K562 (cell line): ENCODE results near the gene CTAG2. TPM values are rescaled to one million over a fixed set of nuclear protein-coding genes. Genes with fewer than 3 reads are reported as not detected.

Experiments
- ATAC-seq: fragments of 200-7000 bp; cut with Tn5 transposase; 3 replicates; pipeline ENCODE4 v1.9.1; 2020; ENCODE audit warnings: moderate library complexity
- BruUV-seq: library from RNA; stranded (reverse); fragments of 400-500 nt; replicated peaks from 2 replicates; lab custom pipeline; 2021; lab: Mats Ljungman, UMichigan
- CTCF ChIA-PET: fragments of 300-600 bp; formaldehyde crosslinking; extraction: SDS; loops from one replicate; lab custom pipeline; 2021; ENCODE audit warnings: low intra/inter-chr PET ratio; lab: Yijun Ruan, JAX
- POLR2A ChIA-PET: fragments of 300-600, 350-650 bp; sonication (Branson Sonifier 250); formaldehyde crosslinking; extraction: SDS; loops from one replicate; lab custom pipeline; 2021; ENCODE audit warnings: antibody characterized with exemption, inconsistent platforms; lab: Yijun Ruan, JAX
- DNase-seq, 4 experiments: peaks; one replicate each; pipeline versions ENCODE4 v3.0.0 to v3.0.0-alpha.2; 2011 to 2018; ENCODE audit warnings: low spot score in 3 of 4, mixed read lengths in 3 of 4; ENCODE audit errors: extremely low read depth in 1 of 4
- FAIRE-seq: peaks from 2 replicates; lab custom pipeline; 2011; peaks lifted over from hg19 to GRCh38; lab: Jason Lieb, UNC
- H2AFZ ChIP-seq: 2 replicates; pipeline ENCODE4 v1.6.0; 2011; ENCODE audit warnings: low read depth, low read length, control low read depth, inconsistent platforms
- H3K27ac ChIP-seq: fragments of 200-600 bp; 3 replicates; pipeline ENCODE4 v1.8.0; 2011; ENCODE audit warnings: low read depth, mild to moderate bottlenecking, control low read depth, inconsistent platforms, low read length, moderate library complexity, mixed read lengths; ENCODE audit errors: extremely low read depth
- H3K27me3 ChIP-seq, 2 experiments: fragments of 300-600 bp in 1 of 2; 2 replicates in 1 of 2; 3 replicates in 1 of 2; pipeline versions ENCODE4 v1.6.0 to v1.8.0; 2011; ENCODE audit warnings: inconsistent platforms in 2 of 2, low read length in 2 of 2, mild to moderate bottlenecking in 1 of 2, mixed read lengths in 1 of 2, moderate library complexity in 1 of 2; ENCODE audit not compliant: control insufficient read depth in 2 of 2, insufficient read depth in 2 of 2
- H3K36me3 ChIP-seq: fragments of 300-600 bp; 3 replicates; pipeline ENCODE4 v1.8.0; 2011; ENCODE audit warnings: mild to moderate bottlenecking, low read length, inconsistent platforms; ENCODE audit not compliant: control insufficient read depth, insufficient read depth
- H3K4me1 ChIP-seq, 2 experiments: fragments of 200-600 bp in 1 of 2; replicated peaks in 1 of 2; 2 replicates in 1 of 2; 3 replicates in 1 of 2; pipeline versions ENCODE4 v1.5.1 to v1.8.0; 2011; ENCODE audit warnings: inconsistent platforms in 2 of 2, low read length in 2 of 2, mild to moderate bottlenecking in 1 of 2, mixed read lengths in 1 of 2, moderate library complexity in 1 of 2; ENCODE audit not compliant: control insufficient read depth in 2 of 2, insufficient read depth in 2 of 2
- H3K4me2 ChIP-seq: 2 replicates; pipeline ENCODE4 v1.6.1; 2011; ENCODE audit warnings: low read length, control low read depth, inconsistent platforms, mixed read lengths; ENCODE audit not compliant: insufficient read depth
- H3K4me3 ChIP-seq: fragments of 200-600 bp; sonication (generic), shearing (Covaris generic); 2 replicates; pipeline ENCODE4 v1.5.1; 2016; ENCODE audit warnings: control low read depth, inconsistent platforms
- H3K79me2 ChIP-seq: fragments of 200-600 bp; 3 replicates; pipeline ENCODE4 v1.8.0; 2011; ENCODE audit warnings: low read length, inconsistent platforms; ENCODE audit not compliant: control insufficient read depth, insufficient read depth
- H3K9ac ChIP-seq, 2 experiments: 2 replicates each; pipeline versions ENCODE4 v1.6.0 to v1.6.1; 2011; ENCODE audit warnings: low read depth in 2 of 2, low read length in 2 of 2, control low read depth in 1 of 2, inconsistent platforms in 1 of 2, mild to moderate bottlenecking in 1 of 2, mixed read lengths in 1 of 2; ENCODE audit not compliant: insufficient read depth in 1 of 2
- H3K9me1 ChIP-seq: one replicate; pipeline ENCODE4 v1.6.0; 2011; ENCODE audit warnings: inconsistent platforms, mild to moderate bottlenecking, low read length, moderate library complexity; ENCODE audit not compliant: control insufficient read depth, insufficient read depth
- H3K9me3 ChIP-seq: replicated peaks from 2 replicates; pipeline ENCODE4 v1.5.1; 2011; ENCODE audit warnings: low read depth, low read length, inconsistent platforms; ENCODE audit not compliant: control insufficient read depth, insufficient read depth
- H4K20me1 ChIP-seq: replicated peaks from 2 replicates; pipeline ENCODE4 v1.6.1; 2011; ENCODE audit warnings: low read length, inconsistent platforms, mixed read lengths; ENCODE audit not compliant: control insufficient read depth, insufficient read depth
- CBX3 ChIP-seq, 2 experiments: IDR thresholded peaks; 1 replicate in 1 of 2; 2 replicates in 1 of 2; pipeline ENCODE4 v1.6.1; 2012; ENCODE audit warnings: inconsistent platforms in 2 of 2, low read length in 2 of 2, borderline replicate concordance in 1 of 2, control low read depth in 1 of 2
- ILF3 ChIP-seq: fragments of 450-650 bp; IDR thresholded peaks from 2 replicates; pipeline ENCODE4 v1.6.1; 2018; ENCODE audit warnings: antibody characterized with exemption, mild to moderate bottlenecking, moderate library complexity, borderline replicate concordance
- LARP7 ChIP-seq: fragments of 450-650 bp; IDR thresholded peaks from 2 replicates; pipeline ENCODE4 v1.6.1; 2016
- NUFIP1 ChIP-seq: fragments of 450-650 bp; IDR thresholded peaks from 2 replicates; pipeline ENCODE4 v1.6.1; 2018; ENCODE audit not compliant: partially characterized antibody
- ZNF274 ChIP-seq: IDR thresholded peaks from 2 replicates; pipeline ENCODE4 v1.6.1; 2011; ENCODE audit warnings: low read depth, mild to moderate bottlenecking, low read length, moderate library complexity, borderline replicate concordance
- ZNF695 ChIP-seq: fragments of 450-650 bp; formaldehyde crosslinking; IDR thresholded peaks from 2 replicates; pipeline ENCODE4 v1.4.0; 2020; ENCODE audit warnings: mild to moderate bottlenecking, moderate library complexity
- WGBS: fragments of 100-300 bp; shearing (Covaris generic); methylation state at CpG from one replicate; pipeline ENCODE4 v1.1.6; 2016; ENCODE audit warnings: low coverage, mixed read lengths; ENCODE audit not compliant: insufficient coverage; ENCODE audit errors: missing lambda C conversion rate; 5-methylcytosine and 5-hydroxymethylcytosine counted together
- in situ Hi-C: fragments of 300-500 bp; cut with MboI; formaldehyde crosslinking; loops from 4 replicates; pipeline ENCODE4 v1.15.0; 2018; ENCODE audit warnings: inconsistent platforms, mixed read lengths
- intact Hi-C: fragments of 100-400 bp; cut with micrococcal nuclease; formaldehyde crosslinking; loops from 2 replicates; pipeline ENCODE4 v1.14.2; 2022
- polyA plus RNA-seq, 8 experiments: library from polyadenylated mRNA; depleted of rRNA in 4 of 8; stranded (reverse) in 5 of 8; unstranded in 3 of 8; fragments of >200 nt; fragmentation: Nextera tagmentation in 2 of 8; fragmentation: Illumina TruSeq in 1 of 8; extraction: Ambion mirVana in 2 of 8; extraction: Trizol in 1 of 8; gene quantifications; 2 replicates each; pipeline versions ENCODE4 v1.2.1 to v1.2.3, GENCODE V29; 2011 to 2014; ENCODE audit warnings: inconsistent platforms in 1 of 8, missing spikeins in 1 of 8
- total RNA-seq, 7 experiments: library from RNA; depleted of rRNA in 6 of 7; stranded (reverse); fragments of >200 nt in 6 of 7; fragmentation: Illumina TruSeq in 2 of 7; extraction: Trizol in 2 of 7; gene quantifications; 2 replicates each; pipeline versions ENCODE4 v1.2.1 to v1.2.3, GENCODE V29; 2011 to 2021; ENCODE audit warnings: low replicate concordance in 1 of 7
- TF ChIP-seq, protein P1 (sequence below), 2 experiments: IDR thresholded peaks in 1 of 2; conservative IDR thresholded peaks in 1 of 2; 2 replicates each; pipeline ENCODE4 v1.6.1; 2016; ENCODE audit warnings: low read depth in 2 of 2, mild to moderate bottlenecking in 1 of 2, missing compliant biosample characterization in 1 of 2, missing genetic modification characterization in 1 of 2, moderate library complexity in 1 of 2
- TF ChIP-seq, protein P2 (sequence below), 2 experiments: IDR thresholded peaks; 2 replicates each; pipeline ENCODE4 v1.6.1; 2012; ENCODE audit warnings: improper control_type of control experiment in 2 of 2, low read depth in 2 of 2, low read length in 2 of 2, borderline replicate concordance in 1 of 2

CTAG2 gene
- total and polyA plus RNA-seq, 9 of the 15 experiments (the other 6 are each of a cell fraction or from before 2014, with no cell fraction given): 1.7 to 63.0 (median 18.8) TPM

DNA sequence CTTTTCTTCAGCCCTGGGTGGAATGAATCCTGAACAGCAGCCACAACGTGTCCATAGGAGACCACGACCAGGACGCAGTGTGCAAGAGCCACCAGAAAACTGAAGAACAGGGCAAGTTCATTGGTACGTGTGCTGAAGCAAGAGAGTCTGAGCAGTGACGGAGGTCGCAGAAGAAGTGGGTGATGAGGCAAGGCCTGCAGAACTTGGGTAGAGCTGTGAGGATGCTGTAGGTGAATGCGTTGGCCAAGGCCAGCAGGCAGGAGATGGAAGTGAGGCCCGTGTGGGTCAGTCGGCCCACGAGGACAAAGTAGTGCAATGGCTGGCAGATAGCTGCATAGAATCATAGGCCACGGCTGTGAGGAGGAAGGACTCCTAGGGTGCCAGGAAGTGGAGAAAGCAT is 5.6 kb upstream of the CTAG2 start:
- H3K9me3 ChIP-seq: no peaks in the 10 kb centered on the region
- no peak overlapping the region for H3K4me3 ChIP-seq
- H3K9ac ChIP-seq: no peak overlapping the region
- no peak overlapping the region for H3K27ac ChIP-seq
- no TSS peak for BruUV-seq
- no peak for TF ChIP-seq NUFIP1
- TF ChIP-seq, protein P1, sequence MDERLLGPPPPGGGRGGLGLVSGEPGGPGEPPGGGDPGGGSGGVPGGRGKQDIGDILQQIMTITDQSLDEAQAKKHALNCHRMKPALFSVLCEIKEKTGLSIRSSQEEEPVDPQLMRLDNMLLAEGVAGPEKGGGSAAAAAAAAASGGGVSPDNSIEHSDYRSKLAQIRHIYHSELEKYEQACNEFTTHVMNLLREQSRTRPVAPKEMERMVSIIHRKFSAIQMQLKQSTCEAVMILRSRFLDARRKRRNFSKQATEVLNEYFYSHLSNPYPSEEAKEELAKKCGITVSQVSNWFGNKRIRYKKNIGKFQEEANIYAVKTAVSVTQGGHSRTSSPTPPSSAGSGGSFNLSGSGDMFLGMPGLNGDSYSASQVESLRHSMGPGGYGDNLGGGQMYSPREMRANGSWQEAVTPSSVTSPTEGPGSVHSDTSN (CRISPR knock-in tag; IDR thresholded peaks at IDR 0.05; ENCODE audit: low read depth): no peak
- TF ChIP-seq, protein P1 (tag; conservative IDR thresholded peaks at IDR 0.05; ENCODE audit: low read depth): no peak
- TF ChIP-seq LARP7: no peak
- TF ChIP-seq, protein P2, sequence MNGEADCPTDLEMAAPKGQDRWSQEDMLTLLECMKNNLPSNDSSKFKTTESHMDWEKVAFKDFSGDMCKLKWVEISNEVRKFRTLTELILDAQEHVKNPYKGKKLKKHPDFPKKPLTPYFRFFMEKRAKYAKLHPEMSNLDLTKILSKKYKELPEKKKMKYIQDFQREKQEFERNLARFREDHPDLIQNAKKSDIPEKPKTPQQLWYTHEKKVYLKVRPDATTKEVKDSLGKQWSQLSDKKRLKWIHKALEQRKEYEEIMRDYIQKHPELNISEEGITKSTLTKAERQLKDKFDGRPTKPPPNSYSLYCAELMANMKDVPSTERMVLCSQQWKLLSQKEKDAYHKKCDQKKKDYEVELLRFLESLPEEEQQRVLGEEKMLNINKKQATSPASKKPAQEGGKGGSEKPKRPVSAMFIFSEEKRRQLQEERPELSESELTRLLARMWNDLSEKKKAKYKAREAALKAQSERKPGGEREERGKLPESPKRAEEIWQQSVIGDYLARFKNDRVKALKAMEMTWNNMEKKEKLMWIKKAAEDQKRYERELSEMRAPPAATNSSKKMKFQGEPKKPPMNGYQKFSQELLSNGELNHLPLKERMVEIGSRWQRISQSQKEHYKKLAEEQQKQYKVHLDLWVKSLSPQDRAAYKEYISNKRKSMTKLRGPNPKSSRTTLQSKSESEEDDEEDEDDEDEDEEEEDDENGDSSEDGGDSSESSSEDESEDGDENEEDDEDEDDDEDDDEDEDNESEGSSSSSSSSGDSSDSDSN (IDR thresholded peaks at IDR 0.05; ENCODE audit: borderline replicate concordance in 1 of 2, low read depth in 2 of 2, low read length in 2 of 2): no peak
- TF ChIP-seq ILF3: no peak
- no peak for TF ChIP-seq CBX3 (IDR thresholded peaks at IDR 0.05; ENCODE audit: borderline replicate concordance in 1 of 2, low read length in 2 of 2)
- TF ChIP-seq ZNF274: no peak
- no peak for TF ChIP-seq ZNF695 (CRISPR knock-in tag)
- intact Hi-C loops: no loop called here
- ChIA-PET POLR2A (no interaction called here), CTCF (no interaction called here)
- DNase-seq (no peak), ATAC-seq (no peak), FAIRE-seq (no peak)
- no peak overlapping the region for H3K4me2 ChIP-seq
- 39% methylated on average over 11 of the region's 11 CpGs for WGBS
- no peaks in the 10 kb centered on the region for H3K79me2 ChIP-seq
- peaks cover 2 to 25% of the 10 kb centered on the region in 2 experiments; a peak in 3 of 5 replicates for H3K27me3 ChIP-seq
- no peaks in the 10 kb centered on the region for H4K20me1 ChIP-seq
- peaks cover 0 to 3% of the 10 kb centered on the region in 2 experiments; a peak in 1 of 5 replicates for H3K4me1 ChIP-seq
- no peaks in the 10 kb centered on the region for H3K9me1 ChIP-seq
- no peak overlapping the region for H2AFZ ChIP-seq
- H3K36me3 ChIP-seq: no peaks in the 10 kb centered on the region
- in situ Hi-C loops: loop anchor here (10.0 kb wide), 1 partner anchor 74 kb away; the partner anchor contains the start of gene CTAG1A
